ENCODE data around the gene KREMEN1.

Gene KREMEN1

DNA sequence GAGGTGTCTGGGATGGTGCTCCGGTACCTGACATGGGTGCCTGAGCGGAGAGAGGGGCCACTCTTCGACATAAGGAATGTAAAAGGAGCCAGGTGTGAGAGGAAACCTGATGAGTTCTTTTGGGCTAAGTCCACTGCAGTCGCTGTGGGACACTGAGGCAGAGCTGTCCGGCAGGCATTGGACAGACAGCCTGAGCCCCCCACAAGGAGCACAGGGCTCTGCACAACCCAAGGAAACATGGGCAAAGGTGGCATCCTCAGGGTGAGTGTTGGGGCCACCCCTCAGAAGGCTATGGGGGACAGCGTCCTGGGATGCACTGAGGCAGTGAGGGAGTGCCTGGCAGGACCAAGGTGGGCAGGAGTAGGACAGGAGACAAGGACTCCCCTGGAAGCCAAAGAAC, 75.2 kb downstream of the KREMEN1 start:
- DNase-seq (no peak), ATAC-seq (ENCODE audit: insufficient read depth, low read depth) (no peak)
- Histone ChIP-seq H3K27ac (ENCODE audit: low read length) (no peak overlapping the region), H3K9me3 (ENCODE audit: insufficient read depth, low read length, severe bottlenecking) (no peaks in the 10 kb centered on the region), H4K20me1 (ENCODE audit: insufficient read depth, low read length) (0 out of 2 replicates have a peak, but pooled peaks cover 3% of the 10 kb centered on the region), H3K9ac (ENCODE audit: low read depth, low read length) (no peak overlapping the region), H3K4me1 (ENCODE audit: insufficient read depth, low read length) (no peaks in the 10 kb centered on the region), H3K79me2 (ENCODE audit: insufficient read depth, low read length) (no peaks in the 10 kb centered on the region), H3K4me3 (ENCODE audit: low read depth in 1 of 2, low read length in 2 of 2) (no peak overlapping the region), H3K4me2 (ENCODE audit: insufficient read depth, low read length) (no peak overlapping the region), H2AFZ (ENCODE audit: low read depth, low read length) (no peak overlapping the region), H3K36me3 (ENCODE audit: insufficient read depth, low read length) (peaks cover 52% of the 10 kb centered on the region), H3K27me3 (ENCODE audit: insufficient read depth, low read length, poor library complexity) (no peaks in the 10 kb centered on the region)
- no peak for TF ChIP-seq CTCF (IDR thresholded peaks at IDR 0.05; ENCODE audit: borderline replicate concordance, extremely low read depth, low read length, poor library complexity, severe bottlenecking)
- no peak for TF ChIP-seq EZH2 (IDR thresholded peaks at IDR 0.05; ENCODE audit: borderline replicate concordance, low read depth, low read length, severe bottlenecking)

- peaks cover 3% of the 10 kb centered on the region for H3K4me1 ChIP-seq (ENCODE audit: insufficient read depth, low read length)
Measured at GRCh38 chr22:29148826-29149225, 76.0 kb downstream of the KREMEN1 start.

GRCh38 chr22:29149841-29150555, 77.2 kb downstream of the KREMEN1 start:
- Histone ChIP-seq H3K9ac (ENCODE audit: low read depth, low read length) (no peak overlapping the region), H3K4me3 (ENCODE audit: low read depth in 1 of 2, low read length in 2 of 2) (no peak overlapping the region), H3K9me3 (ENCODE audit: insufficient read depth, low read length, severe bottlenecking) (no peaks in the 10 kb centered on the region), H3K27me3 (ENCODE audit: insufficient read depth, low read length, poor library complexity) (no peaks in the 10 kb centered on the region), H3K4me2 (ENCODE audit: insufficient read depth, low read length) (no peak overlapping the region), H3K36me3 (ENCODE audit: insufficient read depth, low read length) (peaks cover 35% of the 10 kb centered on the region), H3K27ac (ENCODE audit: low read length) (no peak overlapping the region), H3K79me2 (ENCODE audit: insufficient read depth, low read length) (no peaks in the 10 kb centered on the region), H4K20me1 (ENCODE audit: insufficient read depth, low read length) (no peaks in the 10 kb centered on the region), H2AFZ (ENCODE audit: low read depth, low read length) (no peak overlapping the region), H3K4me1 (ENCODE audit: insufficient read depth, low read length) (peaks cover 14% of the 10 kb centered on the region)
- DNase-seq (no peak), ATAC-seq (ENCODE audit: insufficient read depth, low read depth) (no peak)
- no peak for TF ChIP-seq EZH2 (IDR thresholded peaks at IDR 0.05; ENCODE audit: borderline replicate concordance, low read depth, low read length, severe bottlenecking)
- no peak for TF ChIP-seq CTCF (IDR thresholded peaks at IDR 0.05; ENCODE audit: borderline replicate concordance, extremely low read depth, low read length, poor library complexity, severe bottlenecking)

More at GRCh38 chr22:29148826-29149225, 76.0 kb downstream of the KREMEN1 start:
- Histone ChIP-seq H3K36me3 (ENCODE audit: insufficient read depth, low read length) (peaks cover 46% of the 10 kb centered on the region), H3K9me3 (ENCODE audit: insufficient read depth, low read length, severe bottlenecking) (no peaks in the 10 kb centered on the region), H3K79me2 (ENCODE audit: insufficient read depth, low read length) (no peaks in the 10 kb centered on the region), H2AFZ (ENCODE audit: low read depth, low read length) (no peak overlapping the region), H4K20me1 (ENCODE audit: insufficient read depth, low read length) (0 out of 2 replicates have a peak, but pooled peaks cover 3% of the 10 kb centered on the region), H3K27me3 (ENCODE audit: insufficient read depth, low read length, poor library complexity) (no peaks in the 10 kb centered on the region), H3K27ac (ENCODE audit: low read length) (no peak overlapping the region), H3K4me3 (ENCODE audit: low read depth in 1 of 2, low read length in 2 of 2) (no peak overlapping the region), H3K4me2 (ENCODE audit: insufficient read depth, low read length) (no peak overlapping the region), H3K9ac (ENCODE audit: low read depth, low read length) (no peak overlapping the region)
- ATAC-seq (ENCODE audit: insufficient read depth, low read depth) (no peak), DNase-seq (no peak)
- no peak for TF ChIP-seq CTCF (IDR thresholded peaks at IDR 0.05; ENCODE audit: borderline replicate concordance, extremely low read depth, low read length, poor library complexity, severe bottlenecking)
- TF ChIP-seq EZH2 (IDR thresholded peaks at IDR 0.05; ENCODE audit: borderline replicate concordance, low read depth, low read length, severe bottlenecking) = no peak

Measured in DND-41 (cell line).